HFFc6 (cell line): ENCODE results near the gene FRMD4A. TPM values are rescaled to one million over a fixed set of nuclear protein-coding genes. Genes with fewer than 3 reads are reported as not detected.

Experiments
- DNase-seq: peaks from one replicate; pipeline ENCODE4 v3.0.0-alpha.2; 2018
- H3K27ac Mint-ChIP-seq: 2 replicates; pipeline ENCODE4 v1.8.0; 2020; ENCODE audit warnings: mild to moderate bottlenecking, mixed read lengths
- H3K27me3 Mint-ChIP-seq: 2 replicates; pipeline ENCODE4 v1.8.0; 2021; ENCODE audit warnings: mild to moderate bottlenecking, moderate library complexity, mixed read lengths; ENCODE audit not compliant: insufficient read depth
- H3K36me3 Mint-ChIP-seq: 2 replicates; pipeline ENCODE4 v1.8.0; 2021; ENCODE audit warnings: low read depth, mixed read lengths
- H3K4me1 Mint-ChIP-seq: 2 replicates; pipeline ENCODE4 v1.8.0; 2020; ENCODE audit warnings: low read depth, mixed read lengths
- H3K4me3 Mint-ChIP-seq: 2 replicates; pipeline ENCODE4 v1.8.0; 2020; ENCODE audit warnings: mild to moderate bottlenecking, moderate library complexity, mixed read lengths
- H3K9me3 Mint-ChIP-seq: 2 replicates; pipeline ENCODE4 v1.8.0; 2020; ENCODE audit warnings: mild to moderate bottlenecking, mixed read lengths
- total RNA-seq, 6 experiments: library from RNA; stranded (reverse); fragmentation: NEBNext Ultra II Directional; extraction: Animal tissue kit (Norgen Biotek cat#: 25700); gene quantifications; 2 replicates in 1 of 6; 3 replicates in 5 of 6; pipeline ENCODE4 v1.2.3, GENCODE V29; 2021
- TF ChIP-seq, protein P1 (sequence below): fragments of 200-600 bp; sonication (generic); IDR thresholded peaks from 2 replicates; pipeline ENCODE4 v1.5.0; 2021; ENCODE audit warnings: antibody characterized with exemption, mild to moderate bottlenecking

Gene FRMD4A
- total RNA-seq, 6 experiments from 2014 or later: 76.7 to 117 (median 92.3) TPM

DNA sequence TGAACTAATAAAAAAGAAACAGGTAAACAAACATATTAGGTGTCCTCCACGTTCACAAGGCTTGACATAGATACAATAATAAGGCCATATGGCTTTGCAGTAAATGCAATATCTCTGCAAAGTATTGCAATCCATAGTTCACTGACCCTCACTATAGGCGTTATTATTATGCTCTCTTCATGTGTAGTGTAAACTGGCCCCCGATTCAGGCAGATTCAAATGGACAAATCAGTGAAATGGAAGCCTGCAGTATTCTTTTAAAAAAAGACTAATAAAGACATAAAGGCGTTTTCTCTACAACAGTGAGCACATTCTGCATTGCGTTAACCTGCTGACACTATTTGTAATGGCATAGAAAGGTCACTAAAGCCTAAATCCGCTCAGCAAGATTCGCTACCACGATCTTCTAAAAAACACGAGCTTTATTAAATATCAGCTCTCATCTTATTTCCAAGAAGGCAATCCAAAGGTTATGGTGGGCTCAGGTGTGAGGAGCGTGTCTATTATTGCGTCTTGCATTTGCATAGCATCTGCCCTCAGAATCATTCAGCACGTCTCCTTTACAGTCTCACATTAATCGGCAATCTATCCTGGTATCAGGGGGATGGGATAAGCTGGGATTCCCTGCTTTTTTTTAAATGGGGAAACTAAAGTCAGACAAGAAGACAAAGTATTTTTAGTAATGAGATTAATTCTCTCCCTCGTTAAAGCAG lies 36.2 kb downstream of the FRMD4A start:
- TF ChIP-seq, protein P1, sequence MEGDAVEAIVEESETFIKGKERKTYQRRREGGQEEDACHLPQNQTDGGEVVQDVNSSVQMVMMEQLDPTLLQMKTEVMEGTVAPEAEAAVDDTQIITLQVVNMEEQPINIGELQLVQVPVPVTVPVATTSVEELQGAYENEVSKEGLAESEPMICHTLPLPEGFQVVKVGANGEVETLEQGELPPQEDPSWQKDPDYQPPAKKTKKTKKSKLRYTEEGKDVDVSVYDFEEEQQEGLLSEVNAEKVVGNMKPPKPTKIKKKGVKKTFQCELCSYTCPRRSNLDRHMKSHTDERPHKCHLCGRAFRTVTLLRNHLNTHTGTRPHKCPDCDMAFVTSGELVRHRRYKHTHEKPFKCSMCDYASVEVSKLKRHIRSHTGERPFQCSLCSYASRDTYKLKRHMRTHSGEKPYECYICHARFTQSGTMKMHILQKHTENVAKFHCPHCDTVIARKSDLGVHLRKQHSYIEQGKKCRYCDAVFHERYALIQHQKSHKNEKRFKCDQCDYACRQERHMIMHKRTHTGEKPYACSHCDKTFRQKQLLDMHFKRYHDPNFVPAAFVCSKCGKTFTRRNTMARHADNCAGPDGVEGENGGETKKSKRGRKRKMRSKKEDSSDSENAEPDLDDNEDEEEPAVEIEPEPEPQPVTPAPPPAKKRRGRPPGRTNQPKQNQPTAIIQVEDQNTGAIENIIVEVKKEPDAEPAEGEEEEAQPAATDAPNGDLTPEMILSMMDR: no peak

DNA sequence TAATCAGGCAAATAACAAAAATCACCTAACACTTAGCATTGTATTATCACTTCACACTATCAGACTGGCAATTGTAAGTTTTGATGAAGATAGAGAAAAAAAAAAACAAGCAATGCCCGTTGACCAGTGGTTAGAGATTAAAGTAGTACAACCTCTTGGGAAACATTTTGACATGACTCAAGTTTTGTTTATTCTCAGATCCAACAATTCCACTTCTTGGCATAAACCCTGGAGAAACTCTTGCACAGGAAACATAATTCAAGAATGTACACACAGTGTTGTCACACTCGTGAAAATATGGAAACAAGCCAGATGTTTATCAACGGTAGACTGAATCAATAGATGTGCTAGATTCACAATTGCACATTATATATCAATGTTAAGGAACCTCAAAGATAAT lies 37.2 kb downstream of the FRMD4A start:
- no peaks in the 10 kb centered on the region for H3K4me1 Mint-ChIP-seq
- no peak for DNase-seq
- no peak overlapping the region for H3K4me3 Mint-ChIP-seq
- H3K9me3 Mint-ChIP-seq: peaks cover 15% of the 10 kb centered on the region; the same call in 1 of the 2 replicates
- TF ChIP-seq, protein P1: no peak
- H3K36me3 Mint-ChIP-seq: peaks cover 5% of the 10 kb centered on the region; the same call in 1 of the 2 replicates
- no peak overlapping the region for H3K27ac Mint-ChIP-seq
- H3K27me3 Mint-ChIP-seq: peaks cover 35% of the 10 kb centered on the region

More for the DNA sequence above, 36.2 kb downstream of the FRMD4A start:
- no peak for DNase-seq
- Mint-ChIP-seq H3K36me3 (peaks cover 5% of the 10 kb centered on the region; the same call in 1 of the 2 replicates), H3K9me3 (peaks cover 15% of the 10 kb centered on the region; the same call in 1 of the 2 replicates), H3K27ac (no peak overlapping the region), H3K4me3 (no peak overlapping the region), H3K27me3 (peaks cover 33% of the 10 kb centered on the region), H3K4me1 (no peaks in the 10 kb centered on the region)

DNA sequence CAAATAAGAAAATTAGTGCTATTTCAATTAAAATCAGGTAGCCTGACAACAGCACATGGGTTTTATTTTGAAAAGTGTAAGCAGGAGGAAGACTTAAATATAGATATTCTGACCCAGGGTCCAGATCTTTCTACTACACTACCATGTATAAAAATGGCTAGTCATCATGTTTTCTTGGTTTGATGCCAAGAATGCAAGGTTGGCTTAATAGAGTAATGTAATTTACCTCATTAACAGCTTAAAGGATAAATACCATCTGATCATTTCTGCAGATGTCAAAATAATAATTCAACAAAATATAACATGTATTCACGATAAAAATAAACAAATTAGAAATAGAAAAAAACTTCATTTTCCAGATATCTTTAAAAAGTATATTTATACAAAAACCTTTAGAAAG lies 39.4 kb downstream of the FRMD4A start:
- Mint-ChIP-seq H3K27ac (no peak overlapping the region), H3K4me3 (no peak overlapping the region), H3K27me3 (peaks cover 17% of the 10 kb centered on the region), H3K9me3 (peaks cover 15% of the 10 kb centered on the region; the same call in 1 of the 2 replicates), H3K4me1 (no peaks in the 10 kb centered on the region), H3K36me3 (peaks cover 5% of the 10 kb centered on the region; the same call in 1 of the 2 replicates)
- no peak for DNase-seq
- TF ChIP-seq, protein P1: no peak

DNA sequence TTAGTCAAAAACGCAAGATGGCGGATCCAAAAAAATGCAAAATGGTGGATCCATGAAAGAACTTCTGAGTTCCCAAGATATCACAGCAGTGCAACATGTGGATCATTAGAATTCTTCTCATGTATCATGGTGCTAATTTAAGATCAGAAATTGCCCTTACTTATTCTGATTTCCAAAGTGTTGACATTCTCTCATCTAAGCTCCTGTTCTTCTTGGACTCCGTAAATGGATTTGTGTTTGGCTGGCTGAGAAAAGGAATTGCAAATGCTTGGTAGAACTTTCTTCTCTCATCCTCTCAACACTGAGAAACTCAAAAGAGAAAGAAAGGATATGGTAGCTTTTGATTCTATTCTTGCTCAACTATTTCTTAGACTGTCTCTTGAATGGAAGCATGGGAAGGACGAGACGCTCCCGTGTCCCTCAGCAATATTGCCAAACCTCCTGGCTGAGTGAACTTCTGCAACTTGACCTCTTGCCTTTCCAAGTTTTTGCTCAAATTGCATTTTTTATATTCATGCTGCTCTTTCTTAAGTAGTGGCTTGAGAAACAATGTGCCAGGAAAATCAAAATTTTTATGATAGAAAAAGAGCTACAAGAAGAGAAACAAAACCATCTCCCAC lies 44.7 kb downstream of the FRMD4A start:
- no peak for DNase-seq
- Mint-ChIP-seq H3K9me3 (peaks cover 7% of the 10 kb centered on the region; the same call in 1 of the 2 replicates), H3K27ac (no peak overlapping the region), H3K4me3 (no peak overlapping the region), H3K4me1 (peaks cover 7% of the 10 kb centered on the region; the same call in 1 of the 2 replicates), H3K27me3 (peaks cover 23% of the 10 kb centered on the region), H3K36me3 (peaks cover 4% of the 10 kb centered on the region; the same call in 1 of the 2 replicates)
- TF ChIP-seq, protein P1: no peak

DNA sequence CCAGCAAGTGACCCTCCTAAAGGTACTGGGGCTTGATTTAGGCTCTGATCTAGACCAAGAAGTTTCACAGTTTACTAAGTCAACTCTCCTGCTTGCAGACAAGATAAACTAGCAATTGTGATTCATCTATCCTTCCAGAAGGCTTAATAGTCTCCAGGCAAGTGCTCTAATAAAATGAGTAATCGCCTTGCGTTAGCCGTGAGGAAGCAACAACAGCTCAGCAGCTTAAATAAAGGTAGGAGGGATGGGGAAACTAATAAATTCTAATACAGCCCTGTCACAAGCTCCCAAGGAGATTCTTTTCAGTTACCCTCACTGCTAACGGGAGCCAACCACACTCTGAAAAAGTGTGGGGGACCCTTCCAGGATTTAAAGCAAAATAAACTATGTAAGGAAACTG lies 48.4 kb downstream of the FRMD4A start:
- TF ChIP-seq, protein P1: no peak
- Mint-ChIP-seq H3K36me3 (no peaks in the 10 kb centered on the region), H3K9me3 (no peaks in the 10 kb centered on the region), H3K27ac (no peak overlapping the region), H3K4me1 (peaks cover 7% of the 10 kb centered on the region; the same call in 1 of the 2 replicates), H3K27me3 (peaks cover 38% of the 10 kb centered on the region), H3K4me3 (no peak overlapping the region)
- peak; percentile 52 for DNase-seq
